VCaP (cell line): ENCODE data around the gene ANGEL1.

Experiments
- H3K27ac ChIP-seq: fragments of 450-650 bp; 2 replicates; pipeline ENCODE4 v1.5.1; 2017
- CTCF ChIP-seq: fragments of 450-650 bp; conservative IDR thresholded peaks from 2 replicates; pipeline ENCODE4 v1.5.1; 2017; ENCODE audit warnings: mild to moderate bottlenecking, moderate library complexity

The ANGEL1 gene

GRCh38 chr14:76742966-76743365, 69.7 kb downstream of the ANGEL1 start:
- no peak overlapping the region for H3K27ac ChIP-seq
- TF ChIP-seq CTCF: no peak

GRCh38 chr14:76742185-76742584, 70.5 kb downstream of the ANGEL1 start:
- H3K27ac ChIP-seq: no peak overlapping the region
- TF ChIP-seq CTCF: no peak

GRCh38 chr14:76741074-76741473, 71.6 kb downstream of the ANGEL1 start:
- H3K27ac ChIP-seq: no peak overlapping the region
- TF ChIP-seq CTCF: no peak
